Measurements from ENCODE around the gene KLF12.

Gene KLF12

DNA sequence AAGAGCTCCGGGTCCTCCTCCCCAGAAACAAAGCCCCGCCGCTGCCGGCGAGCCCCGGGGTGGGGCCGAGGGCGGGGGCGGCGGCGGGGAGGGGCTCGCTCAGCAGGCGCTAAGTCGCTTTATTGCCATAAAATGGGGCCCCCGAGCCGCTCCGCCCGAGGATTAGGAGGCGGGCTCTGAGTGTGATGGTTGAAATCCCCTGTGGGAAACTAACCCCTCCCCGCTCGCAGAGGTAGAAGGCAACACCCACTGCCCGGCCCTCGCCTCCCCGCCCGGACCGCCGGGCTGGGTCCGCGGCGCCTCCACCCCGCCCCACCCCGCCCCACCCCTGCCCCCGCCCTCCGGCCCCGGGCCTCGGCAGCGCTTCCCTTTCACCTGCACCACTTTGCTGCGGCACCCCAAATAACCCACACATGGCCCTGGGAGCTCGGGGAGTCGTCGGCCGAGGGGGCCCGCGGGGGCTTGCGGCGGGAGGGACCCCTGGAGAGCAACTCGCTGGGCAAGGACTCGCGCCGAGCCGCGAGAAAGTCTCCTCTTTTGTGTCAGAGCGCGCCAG is at the start of gene KLF12:
Gene KLF12 (minus strand): TSS at position 184 of the 556 bp plus-strand sequence.
- DNase-seq: peak; percentile 80

DNA sequence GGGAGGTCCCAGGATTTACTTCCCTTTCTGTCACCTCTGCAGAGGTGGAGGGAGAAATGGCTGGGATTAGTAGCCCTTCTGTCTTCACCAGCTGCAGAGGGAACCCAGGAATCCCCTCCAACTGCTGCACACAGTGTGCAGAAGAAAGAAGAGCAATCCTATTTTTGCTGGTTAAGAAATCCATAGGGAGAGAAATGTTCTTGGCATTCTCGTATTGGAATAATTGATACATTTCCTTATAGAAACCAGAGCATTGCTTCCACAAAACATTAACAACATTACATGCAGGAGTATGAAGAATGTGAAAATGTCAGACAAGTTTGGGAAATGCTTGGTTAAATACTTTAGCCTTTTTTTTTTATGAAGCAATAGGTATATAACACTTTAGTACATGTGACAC is 48.3 kb upstream of the KLF12 start:
- DNase-seq: no peak

DNA sequence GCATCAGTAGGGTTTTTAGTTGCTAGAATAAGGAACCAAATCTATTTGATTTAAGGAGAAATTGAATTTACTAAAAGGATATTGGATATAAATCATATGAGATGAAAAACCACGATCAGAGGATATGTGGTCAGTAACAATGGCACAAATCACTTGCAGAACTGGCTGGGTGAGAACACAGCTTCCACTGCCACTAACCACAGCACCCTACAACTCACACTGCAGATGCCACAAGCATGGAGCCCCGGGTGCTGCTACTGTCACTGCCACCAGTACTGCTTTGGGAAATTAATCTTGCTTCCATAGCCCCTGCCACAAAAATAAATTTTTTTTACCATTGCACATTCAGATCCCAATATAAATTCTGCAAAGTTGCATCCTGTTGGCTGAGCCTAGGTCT is 40.6 kb upstream of the KLF12 start:
- no peak for DNase-seq

DNA sequence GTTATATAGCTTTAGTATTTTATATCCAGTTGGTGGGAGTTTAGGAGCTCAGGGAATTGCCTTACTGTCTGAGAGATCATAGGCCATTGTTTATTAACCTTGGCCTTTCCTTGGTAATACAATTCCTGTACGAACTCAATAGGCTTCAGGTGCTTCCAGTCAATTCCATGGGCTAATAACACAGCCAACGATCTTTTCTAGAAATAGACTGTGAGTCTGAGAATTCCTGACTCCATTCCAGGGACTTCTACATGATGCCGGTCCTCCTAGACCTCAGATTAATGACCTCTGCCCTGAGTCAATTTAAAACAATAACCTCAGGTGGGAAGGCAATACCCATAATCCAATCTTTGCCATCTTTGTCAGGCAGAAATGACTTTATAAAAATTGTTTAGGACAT is 39.6 kb upstream of the KLF12 start:
- no peak for DNase-seq

DNA sequence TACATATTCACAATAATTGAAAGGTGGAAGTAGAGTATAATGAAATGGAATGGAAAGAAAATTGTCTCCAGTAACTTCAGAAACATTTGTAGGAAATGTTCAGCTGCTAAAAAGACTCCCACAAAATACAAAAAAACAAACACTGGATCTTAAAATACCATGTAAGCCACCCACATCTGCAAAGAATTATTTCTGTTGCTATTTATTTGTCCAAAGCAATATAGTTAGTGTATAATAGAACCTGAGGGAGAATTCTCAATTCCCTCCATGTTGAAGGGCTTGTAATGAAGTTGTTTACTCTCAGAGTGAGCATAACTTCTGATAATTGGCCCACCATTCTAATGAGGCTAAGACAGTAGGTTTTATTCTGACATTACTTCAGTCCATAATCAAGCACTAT is 37.4 kb upstream of the KLF12 start:
- no peak for DNase-seq

DNA sequence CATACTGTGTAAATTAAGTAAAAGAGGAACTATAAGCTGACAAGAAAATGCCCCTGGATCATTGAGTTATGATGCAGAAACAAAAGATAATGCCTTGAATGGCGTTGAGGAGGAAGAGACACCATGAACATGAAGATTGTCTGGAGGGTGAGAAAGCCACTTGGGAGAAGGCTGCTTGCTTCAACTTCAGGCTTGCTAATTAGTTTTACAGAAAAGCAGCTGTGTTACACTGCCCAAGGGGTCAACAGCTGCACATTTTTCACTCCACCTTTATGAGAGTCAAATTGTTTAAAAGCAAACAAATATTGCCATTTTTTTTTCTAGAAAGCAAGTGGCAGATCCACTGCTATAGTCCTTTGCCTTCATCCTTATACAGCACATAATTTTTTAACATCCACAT is 35.5 kb upstream of the KLF12 start:
- no peak for DNase-seq

DNA sequence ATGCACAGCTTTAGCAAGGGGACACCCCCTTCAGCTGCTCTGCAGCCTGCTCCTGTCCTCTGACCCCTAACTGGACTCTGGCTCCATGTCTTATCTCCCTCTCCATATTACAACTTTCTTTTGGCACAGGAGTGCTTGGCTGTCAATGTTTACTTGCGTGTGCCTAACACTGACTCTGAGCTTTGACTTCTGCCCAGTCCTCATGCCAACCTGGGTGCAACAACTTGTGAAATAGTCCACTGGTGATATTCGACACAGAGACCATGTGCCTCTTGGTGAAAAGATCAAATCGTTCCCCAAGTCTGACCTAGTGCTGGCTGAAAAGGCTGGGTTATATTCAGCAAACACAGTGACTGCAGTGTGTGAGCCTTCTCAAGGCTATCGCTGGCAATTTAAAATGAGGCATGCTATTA is 34.1 kb upstream of the KLF12 start:
- no peak for DNase-seq

DNA sequence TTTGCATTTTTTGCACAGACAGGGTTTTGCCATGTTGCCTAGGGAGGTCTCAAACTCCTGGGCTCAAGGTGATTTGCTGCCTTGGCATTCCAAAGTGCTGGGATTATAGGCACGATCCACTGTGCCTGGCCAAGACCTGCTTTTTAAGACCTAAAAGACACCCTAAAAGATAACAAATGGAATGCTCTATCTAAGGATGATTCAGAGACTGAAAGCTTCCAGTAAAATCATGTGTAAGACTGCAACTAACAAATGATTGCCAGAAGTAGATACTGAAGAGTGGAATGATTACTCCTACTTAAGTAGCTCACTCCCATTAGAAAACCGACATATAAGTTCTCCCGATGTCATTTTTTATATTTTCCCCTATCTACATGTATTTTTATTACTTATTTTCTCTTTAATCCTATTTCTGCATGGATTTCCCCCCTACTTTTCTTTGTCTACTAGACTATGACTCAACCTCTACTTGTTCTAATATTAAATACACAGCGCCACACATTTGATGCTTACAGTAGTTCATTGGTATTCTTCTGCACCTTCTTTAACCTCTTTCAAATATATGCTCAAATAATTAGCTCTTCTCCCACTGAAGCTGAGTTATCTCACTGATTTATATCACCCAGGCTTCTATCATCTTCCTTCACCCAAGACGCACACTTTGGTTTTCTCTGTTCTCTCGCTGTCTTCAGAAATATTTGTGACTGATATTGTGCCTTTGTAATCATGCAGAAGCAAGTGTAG is 32.2 kb upstream of the KLF12 start:
- DNase-seq: no peak

DNA sequence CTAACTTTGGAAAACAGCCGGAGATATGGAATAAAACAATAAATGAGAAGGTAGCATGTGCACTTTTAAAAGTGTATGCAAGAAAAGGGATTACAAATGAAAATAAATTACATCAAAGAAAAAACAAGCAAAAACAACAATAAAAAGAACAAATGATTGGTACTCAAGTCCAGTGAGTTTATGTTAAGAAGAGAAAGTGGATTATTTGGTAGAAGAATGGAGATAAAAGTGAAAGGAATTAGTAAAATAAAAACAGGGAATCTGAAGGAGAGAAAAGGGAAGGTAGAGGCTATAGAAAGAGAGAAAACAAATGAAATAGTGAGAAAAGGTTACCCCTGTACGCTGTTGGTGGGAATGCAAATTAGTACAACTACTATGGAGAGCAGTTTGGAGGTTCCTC is 28.6 kb upstream of the KLF12 start:
- DNase-seq: no peak

DNA sequence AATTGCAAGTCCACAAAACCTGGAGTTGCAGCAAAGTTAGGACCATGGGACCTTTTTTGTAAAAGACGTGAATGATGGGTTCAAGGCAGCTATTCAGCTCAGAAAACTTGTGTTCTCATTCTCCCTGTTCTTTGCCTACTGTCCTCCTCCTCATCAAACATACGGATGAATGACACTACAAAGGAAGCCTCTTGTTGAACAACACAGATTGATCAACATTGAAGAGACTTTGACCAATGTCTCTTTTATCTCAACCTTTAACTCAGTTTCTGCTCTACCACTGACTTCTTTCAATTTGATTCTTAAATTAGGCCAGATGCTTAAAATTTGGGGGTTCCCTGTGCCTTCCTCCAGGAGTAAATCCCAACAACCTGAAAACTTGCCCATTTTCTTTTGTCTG is 27.9 kb upstream of the KLF12 start:
- DNase-seq: no peak

DNA sequence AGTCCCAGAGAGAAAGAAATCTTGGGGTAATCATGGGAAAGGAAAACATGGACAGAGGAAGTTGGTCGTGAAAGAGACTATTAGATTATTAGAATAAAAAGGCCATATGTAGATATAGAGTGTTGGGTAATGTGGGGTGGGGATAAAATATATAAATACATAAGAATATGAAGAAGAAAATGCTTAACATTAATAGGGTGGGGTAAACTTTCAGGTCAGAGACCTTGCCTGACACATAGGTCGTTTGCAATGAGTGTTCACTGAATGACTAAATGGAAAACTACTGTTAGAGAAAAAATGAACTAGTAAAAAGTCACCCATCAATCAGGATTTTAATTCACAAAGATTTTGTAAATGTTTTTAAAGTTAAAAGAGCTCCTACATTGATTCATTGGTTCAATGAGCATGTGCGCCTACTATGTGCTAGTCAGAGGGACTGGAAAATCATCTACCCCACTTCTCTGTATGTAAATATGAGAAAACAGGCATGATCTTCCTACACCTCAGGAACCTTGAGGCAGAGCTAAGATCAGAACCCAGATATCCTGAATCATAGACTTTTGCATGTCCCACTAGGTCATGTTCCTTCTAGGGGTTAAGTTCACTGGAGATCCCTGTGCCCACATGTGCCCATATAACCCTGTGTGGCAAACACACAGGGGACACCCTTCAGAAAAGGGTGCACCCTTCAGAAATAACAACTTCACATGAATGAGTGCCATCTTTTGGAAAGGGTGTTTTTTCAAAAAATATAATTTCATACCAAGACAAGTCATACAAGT is 24.6 kb upstream of the KLF12 start:
- no peak for DNase-seq

DNA sequence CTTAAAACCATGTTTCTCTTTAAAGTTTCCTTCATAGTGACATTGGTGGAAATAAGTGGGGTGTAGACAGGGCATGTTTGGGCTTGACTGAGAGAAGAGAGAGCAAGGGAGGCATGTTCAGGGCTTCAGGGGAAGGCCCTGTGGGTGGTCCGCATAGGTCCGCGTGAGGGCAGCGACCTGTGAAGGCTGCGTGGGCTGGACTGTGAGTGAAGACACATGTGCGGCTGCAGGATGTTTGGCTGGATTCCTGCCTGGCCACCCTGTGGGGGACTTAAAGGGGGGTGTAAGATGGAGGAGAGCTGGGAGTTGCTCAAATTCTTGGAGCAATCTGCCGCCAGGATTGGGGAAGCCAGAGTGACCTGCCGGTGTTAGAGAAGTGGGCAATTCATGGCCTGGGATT is 23.8 kb upstream of the KLF12 start:
- no peak for DNase-seq

DNA sequence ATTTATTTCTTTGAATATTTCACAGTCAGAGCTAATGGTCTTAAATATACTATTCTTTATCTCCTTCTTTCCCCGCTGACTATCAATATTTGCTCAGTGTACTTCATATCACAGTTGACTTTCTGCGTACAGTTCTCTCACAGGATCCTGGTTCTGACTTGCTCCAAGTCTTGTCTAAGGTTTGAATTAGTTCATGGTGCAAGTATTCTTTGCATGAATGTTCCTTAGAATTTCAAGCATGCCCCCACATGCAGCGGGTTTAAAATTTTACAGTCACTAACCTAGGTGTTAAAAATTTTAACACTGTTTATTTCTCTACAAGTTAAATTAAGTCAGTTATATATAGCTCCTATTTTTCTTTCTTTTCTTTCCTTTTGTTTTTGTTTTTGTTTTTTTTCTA is 20.8 kb upstream of the KLF12 start:
- DNase-seq: no peak

DNA sequence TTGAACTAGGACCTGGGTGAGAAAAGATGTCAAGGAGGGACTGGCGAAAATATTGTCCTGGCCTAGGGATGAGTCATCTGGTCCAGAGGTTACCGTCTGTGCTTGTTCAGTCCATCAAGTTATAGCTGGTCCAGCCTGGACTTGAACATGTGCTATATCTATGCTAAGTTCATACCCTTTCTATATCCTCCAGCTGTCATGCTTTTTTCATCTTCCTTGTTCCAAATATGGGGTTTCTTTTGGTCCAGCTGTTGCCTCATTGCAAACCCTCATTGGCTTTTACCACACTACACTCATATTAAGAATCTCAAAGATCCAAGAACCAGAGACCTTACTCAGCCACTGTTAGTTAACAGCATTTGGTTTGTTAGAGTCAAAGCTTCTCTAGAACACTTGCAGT is 19.1 kb upstream of the KLF12 start:
- DNase-seq: no peak

DNA sequence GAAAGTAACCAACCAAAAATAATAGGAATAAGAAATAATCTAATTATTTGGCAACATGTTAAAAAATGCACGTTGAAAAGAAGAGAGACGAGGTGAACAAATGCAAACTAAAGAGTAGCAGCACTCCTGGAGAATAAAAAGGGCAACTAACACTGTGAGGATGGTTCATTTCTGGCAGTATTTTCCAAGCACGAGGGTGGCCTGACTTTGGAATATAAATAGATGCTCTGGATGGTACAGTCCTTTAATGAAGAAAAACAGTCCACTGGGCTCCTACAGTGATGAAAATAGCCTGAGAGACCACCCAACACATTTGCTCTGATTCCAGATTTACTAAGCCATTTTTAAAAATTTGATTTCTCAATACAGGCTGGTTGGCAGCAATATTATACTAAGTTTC is 17.7 kb upstream of the KLF12 start:
- DNase-seq: no peak

DNA sequence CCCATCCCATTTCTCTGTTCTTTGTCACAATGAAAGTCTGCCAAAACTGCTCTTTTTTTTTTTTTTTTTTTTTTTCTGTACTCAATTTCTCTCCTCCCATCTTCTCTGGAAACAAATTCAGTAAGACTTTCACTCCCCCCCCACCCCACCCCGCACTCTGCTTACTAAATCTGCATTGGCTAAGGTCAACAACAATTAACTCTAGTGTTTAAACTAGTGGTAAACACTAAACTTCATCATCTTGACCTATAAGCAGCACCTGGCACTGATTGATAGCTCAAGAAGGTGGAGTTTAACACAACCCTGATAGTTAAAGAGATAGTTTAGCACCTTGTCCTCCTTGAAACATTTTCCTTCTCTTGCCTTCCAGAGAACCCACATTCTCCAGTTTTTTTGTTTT is 14.1 kb upstream of the KLF12 start:
- DNase-seq: no peak

DNA sequence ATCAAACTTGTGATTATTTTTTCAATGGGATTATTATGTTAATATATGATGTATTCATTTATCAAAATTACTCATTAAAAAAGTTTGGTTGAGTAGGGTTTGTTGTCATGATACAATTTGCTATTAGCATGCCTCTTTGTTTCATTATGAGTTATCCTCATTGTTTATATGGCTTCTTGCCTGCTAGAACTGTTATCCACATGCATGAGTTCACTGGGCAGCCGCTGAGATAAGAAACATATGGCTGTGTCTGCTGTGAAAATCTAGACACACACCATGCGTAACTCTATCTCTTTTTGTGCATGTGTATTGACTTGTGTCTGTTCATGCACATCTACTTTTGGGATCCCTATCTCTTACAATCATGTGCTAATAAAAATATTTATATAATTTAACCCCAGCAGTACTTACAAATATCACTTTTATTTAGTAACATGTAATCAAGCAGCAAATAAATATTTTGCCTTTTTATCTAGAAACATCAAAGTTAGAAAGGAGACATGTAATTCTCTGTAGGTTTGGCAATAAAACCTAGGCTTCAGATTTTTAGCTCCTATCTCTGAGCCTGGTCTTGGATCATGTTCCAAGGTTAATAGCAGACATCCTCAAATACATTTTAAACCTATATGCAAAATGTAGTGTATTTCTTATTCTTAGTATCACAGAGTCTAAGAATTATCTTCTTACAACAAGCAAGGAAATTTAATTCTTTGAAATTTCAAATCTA is 11.2 kb upstream of the KLF12 start:
- DNase-seq: no peak

DNA sequence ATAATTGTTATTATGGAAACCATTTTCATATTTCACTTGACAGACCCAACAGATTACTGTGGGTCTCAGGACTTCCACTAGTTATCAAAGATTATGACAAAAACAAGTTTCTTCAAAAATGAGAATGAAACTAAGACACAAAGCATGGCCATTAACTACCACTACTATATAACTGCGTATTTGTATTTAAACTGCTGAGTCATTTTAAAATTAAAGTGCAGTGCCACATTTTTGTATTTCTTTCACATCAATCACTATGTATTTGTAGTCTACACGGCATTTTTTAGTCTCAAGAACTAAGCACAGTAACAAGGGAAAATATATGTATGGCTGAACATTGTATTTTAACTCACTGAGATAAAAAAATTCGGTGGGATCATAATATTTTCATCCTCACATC is 10.1 kb upstream of the KLF12 start:
- no peak for DNase-seq

DNA sequence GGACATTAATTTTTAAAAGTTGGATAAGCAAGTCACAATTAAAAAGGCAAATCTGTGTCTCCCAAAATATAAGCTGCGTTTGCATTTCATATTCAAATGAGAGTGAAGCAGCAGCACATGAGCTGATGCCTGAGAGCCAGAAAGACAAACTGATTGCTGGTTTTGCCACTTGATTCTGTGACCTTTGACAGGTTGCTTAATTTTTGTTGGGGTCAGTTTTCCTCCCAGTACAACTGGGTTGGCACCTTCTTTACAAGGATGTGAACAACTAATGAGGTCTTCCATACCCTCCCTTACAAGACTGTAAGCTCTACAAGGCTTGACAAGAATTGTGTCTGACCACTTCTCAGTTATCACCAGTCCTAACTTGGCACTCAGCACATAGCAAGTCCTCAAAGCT is 8.1 kb upstream of the KLF12 start:
- DNase-seq: no peak

DNA sequence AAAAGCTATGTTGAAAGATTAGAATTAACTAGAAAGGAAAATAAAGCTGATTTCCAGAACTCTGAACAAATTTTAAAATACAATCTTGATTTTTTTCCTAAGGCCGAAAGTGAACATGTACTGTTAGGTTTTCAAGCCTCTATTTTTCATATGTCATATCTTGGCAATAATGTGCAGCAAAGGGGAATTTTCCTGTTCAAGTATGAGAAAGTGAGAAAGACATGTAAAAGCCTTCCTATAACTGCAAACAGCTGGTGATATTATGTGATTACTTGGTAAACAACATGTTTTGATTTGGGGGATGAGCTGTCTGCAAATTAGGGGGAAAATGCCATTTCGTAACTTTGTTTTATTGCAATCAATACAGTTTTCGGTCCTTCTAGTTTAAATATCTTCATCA is 4.0 kb upstream of the KLF12 start:
- DNase-seq: no peak

DNA sequence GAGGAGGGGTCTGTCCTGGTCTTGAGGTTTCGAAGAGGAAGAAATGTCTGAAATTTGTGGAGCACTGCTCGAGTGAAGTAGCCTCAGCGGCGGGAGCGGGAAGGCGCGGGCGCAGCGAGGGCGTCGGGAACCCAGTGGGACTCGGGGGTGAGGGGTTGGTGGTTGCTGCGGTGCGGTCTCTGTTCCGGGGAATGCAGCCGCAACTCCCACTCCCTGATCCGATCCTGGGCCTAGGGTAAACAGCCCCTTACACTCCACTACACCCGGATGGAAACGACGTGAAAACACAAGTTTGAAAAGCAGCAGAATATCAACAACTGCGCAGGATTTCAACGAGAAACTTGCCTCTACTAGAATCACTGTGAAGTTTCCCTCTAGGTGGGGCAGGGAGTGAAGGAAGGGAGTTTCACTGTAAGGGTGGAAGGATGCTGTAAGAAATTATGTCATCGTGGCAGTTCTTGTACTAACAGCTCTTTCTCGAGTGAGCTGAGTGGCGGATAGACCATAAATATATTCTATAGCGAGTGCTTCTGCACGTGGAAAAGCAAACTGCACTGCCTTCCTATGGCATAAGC is 2.0 kb upstream of the KLF12 start:
- no peak for DNase-seq

DNA sequence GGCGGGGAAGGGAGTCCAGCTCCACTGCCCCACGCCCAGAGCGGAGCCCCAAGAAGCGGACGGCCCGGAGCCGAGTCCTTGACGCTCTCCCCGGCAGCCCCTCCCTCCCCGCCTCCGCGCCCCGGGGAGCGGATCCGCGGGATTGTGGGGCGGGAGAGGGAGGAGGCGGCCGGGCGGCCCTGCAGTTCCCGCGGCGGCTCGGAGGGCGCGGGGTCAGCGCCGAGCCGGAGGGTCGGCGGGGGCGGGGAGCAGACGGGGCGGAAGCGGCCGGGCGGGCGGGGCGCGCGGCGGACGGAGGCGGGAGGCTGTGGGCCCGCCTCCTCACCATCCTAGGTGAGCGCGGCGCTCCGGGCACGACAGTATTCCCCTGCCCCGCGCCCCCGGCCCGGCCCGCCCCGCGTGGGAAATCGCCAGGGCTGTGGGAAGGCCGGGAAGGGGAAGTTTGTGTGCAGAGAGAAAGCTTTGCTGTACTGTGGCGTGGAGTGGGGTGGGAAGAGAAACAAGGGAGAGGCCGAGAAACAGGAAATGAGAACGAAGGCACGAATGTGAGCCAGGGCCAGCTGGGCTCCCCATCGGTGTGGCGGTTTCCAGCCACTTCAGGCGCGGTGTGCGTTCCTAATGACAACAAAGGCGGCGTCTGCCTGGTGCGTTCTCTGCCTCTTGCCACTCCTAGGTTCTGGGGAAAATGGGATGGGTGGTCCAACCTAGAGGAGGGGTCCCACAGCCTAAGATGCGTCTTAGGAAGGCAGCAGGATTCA is 1.3 kb upstream of the KLF12 start:
- peak; percentile 63 for DNase-seq

Data from NCI-H1105 (cell line).